Measurements from ENCODE around the gene MS4A1. TPM values are rescaled to one million over a fixed set of nuclear protein-coding genes. Genes with fewer than 3 reads are reported as not detected.

The MS4A1 gene
- polyA plus RNA-seq, 1 of the 3 experiments (the other 2 are of a cell fraction): not detected

DNA sequence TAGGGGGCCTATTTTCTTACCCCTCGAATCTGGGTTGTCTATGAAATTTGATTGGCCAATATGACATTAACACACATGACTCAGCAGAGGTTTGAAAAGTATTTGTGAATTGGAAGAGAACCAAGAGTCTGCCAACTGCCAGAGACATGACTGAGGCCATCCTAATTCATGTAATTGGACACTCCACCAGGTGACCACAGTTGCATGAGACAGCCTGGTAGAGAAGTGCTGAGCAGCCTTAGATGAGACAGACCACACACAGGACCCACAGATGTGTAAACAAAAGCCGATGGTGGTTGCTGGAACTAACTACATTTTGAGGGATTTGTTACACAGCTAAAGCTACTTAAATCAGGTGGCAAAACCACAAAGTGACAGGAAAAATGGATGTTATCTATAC lies 27.1 kb upstream of the MS4A1 start:
- Histone ChIP-seq H3K27ac (ENCODE audit: low read depth in 2 of 2, low read length in 1 of 2) (no peak overlapping the region), H3K9ac (no peak overlapping the region), H3K9me2 (no peaks in the 10 kb centered on the region), H3K36me3 (replicated peaks in 1 of 2; ENCODE audit: control insufficient read depth in 1 of 2, insufficient read depth in 2 of 2, low read length in 1 of 2) (no peaks in the 10 kb centered on the region), H3K4me3 (ENCODE audit: low read depth in 2 of 2, low read length in 1 of 2) (no peak overlapping the region), H2AFZ (ENCODE audit: low read depth) (no peak overlapping the region), H3K9me3 (no peaks in the 10 kb centered on the region), H4K20me1 (ENCODE audit: insufficient read depth) (no peaks in the 10 kb centered on the region), H3K4me2 (no peak overlapping the region), H3K79me2 (ENCODE audit: insufficient read depth) (no peaks in the 10 kb centered on the region), H3F3A (replicated peaks; ENCODE audit: insufficient read depth) (no peaks in the 10 kb centered on the region), H3K27me3 (ENCODE audit: insufficient read depth) (no peaks in the 10 kb centered on the region; the same call in 1 of the 2 replicates), H3K4me1 (ENCODE audit: control insufficient read depth in 1 of 2, insufficient read depth in 2 of 2, low read depth in 1 of 2, low read length in 1 of 2) (no peaks in the 10 kb centered on the region)
- POLR2A ChIA-PET: no interaction called here
- WGBS (ENCODE audit: low lambda C conversion rate): 0% methylated on average over 2 of the region's 2 CpGs
- CTCF ChIA-PET: no interaction called here
- TF ChIP-seq EP300 (IDR thresholded peaks at IDR 0.05; ENCODE audit: borderline replicate concordance in 1 of 2, low read depth in 1 of 2, low read length in 1 of 2) (no peak), YY1 (IDR thresholded peaks at IDR 0.05; ENCODE audit: low read depth) (no peak), CHD2 (IDR thresholded peaks at IDR 0.05; ENCODE audit: low read length, partially characterized antibody) (no peak), MXI1 (IDR thresholded peaks at IDR 0.05; ENCODE audit: low read depth, low read length) (no peak), NRF1 (IDR thresholded peaks at IDR 0.05; ENCODE audit: low read depth, low read length) (no peak), RCOR1 (IDR thresholded peaks at IDR 0.05; ENCODE audit: low read length) (no peak), RAD21 (IDR thresholded peaks at IDR 0.05; ENCODE audit: low read length) (no peak), FOXM1 (IDR thresholded peaks at IDR 0.05; ENCODE audit: low read depth) (no peak), RFX5 (IDR thresholded peaks at IDR 0.05; ENCODE audit: low read length) (no peak), SIN3A (IDR thresholded peaks at IDR 0.05; ENCODE audit: borderline replicate concordance, low read depth, low read length) (no peak)
- TF ChIP-seq, protein P1, sequence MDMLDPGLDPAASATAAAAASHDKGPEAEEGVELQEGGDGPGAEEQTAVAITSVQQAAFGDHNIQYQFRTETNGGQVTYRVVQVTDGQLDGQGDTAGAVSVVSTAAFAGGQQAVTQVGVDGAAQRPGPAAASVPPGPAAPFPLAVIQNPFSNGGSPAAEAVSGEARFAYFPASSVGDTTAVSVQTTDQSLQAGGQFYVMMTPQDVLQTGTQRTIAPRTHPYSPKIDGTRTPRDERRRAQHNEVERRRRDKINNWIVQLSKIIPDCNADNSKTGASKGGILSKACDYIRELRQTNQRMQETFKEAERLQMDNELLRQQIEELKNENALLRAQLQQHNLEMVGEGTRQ (IDR thresholded peaks at IDR 0.05; ENCODE audit: borderline replicate concordance, low read depth, low read length): no peak
- TF ChIP-seq, protein P2, sequence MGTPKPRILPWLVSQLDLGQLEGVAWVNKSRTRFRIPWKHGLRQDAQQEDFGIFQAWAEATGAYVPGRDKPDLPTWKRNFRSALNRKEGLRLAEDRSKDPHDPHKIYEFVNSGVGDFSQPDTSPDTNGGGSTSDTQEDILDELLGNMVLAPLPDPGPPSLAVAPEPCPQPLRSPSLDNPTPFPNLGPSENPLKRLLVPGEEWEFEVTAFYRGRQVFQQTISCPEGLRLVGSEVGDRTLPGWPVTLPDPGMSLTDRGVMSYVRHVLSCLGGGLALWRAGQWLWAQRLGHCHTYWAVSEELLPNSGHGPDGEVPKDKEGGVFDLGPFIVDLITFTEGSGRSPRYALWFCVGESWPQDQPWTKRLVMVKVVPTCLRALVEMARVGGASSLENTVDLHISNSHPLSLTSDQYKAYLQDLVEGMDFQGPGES (IDR thresholded peaks at IDR 0.05; ENCODE audit: low read depth, low read length): no peak
- TF ChIP-seq, protein P3, sequence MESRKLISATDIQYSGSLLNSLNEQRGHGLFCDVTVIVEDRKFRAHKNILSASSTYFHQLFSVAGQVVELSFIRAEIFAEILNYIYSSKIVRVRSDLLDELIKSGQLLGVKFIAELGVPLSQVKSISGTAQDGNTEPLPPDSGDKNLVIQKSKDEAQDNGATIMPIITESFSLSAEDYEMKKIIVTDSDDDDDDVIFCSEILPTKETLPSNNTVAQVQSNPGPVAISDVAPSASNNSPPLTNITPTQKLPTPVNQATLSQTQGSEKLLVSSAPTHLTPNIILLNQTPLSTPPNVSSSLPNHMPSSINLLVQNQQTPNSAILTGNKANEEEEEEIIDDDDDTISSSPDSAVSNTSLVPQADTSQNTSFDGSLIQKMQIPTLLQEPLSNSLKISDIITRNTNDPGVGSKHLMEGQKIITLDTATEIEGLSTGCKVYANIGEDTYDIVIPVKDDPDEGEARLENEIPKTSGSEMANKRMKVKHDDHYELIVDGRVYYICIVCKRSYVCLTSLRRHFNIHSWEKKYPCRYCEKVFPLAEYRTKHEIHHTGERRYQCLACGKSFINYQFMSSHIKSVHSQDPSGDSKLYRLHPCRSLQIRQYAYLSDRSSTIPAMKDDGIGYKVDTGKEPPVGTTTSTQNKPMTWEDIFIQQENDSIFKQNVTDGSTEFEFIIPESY (IDR thresholded peaks at IDR 0.05; ENCODE audit: borderline replicate concordance, low read depth): no peak
- no peak for DNase-seq

DNA sequence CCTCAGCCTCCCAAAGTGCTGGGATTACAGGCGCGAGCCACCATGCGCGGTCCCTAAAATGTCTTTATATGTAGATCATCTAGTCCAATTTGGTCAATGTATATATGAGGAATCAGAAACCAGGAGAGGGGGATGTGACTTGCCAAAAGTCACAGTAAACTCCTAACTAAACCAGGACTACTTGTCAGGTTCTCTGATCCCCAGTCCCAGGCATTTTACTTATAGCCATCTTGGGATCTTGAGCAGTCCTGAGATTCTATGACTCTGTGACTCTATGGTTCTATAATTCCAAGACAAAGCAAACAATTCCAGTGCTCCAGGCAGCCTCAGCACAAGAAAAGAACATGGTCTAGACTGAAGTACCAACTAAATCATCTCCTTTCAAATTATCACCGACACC lies 26.4 kb upstream of the MS4A1 start, which contains the start of gene MS4A5:
MS4A5 (plus strand) TSS at position 301 of the 400 bp plus-strand sequence. CDS start 103 bp downstream, outside the sequence.
- 59% methylated on average over 5 of the region's 5 CpGs for WGBS (ENCODE audit: low lambda C conversion rate)
- Histone ChIP-seq H3K27me3 (ENCODE audit: insufficient read depth) (no peaks in the 10 kb centered on the region; the same call in 1 of the 2 replicates), H3K9me2 (no peaks in the 10 kb centered on the region), H4K20me1 (ENCODE audit: insufficient read depth) (no peaks in the 10 kb centered on the region), H3K9ac (no peak within 1 kb of the TSS), H3K36me3 (replicated peaks in 1 of 2; ENCODE audit: control insufficient read depth in 1 of 2, insufficient read depth in 2 of 2, low read length in 1 of 2) (no peaks in the 10 kb centered on the region), H3K9me3 (no peaks in the 10 kb centered on the region), H3K4me3 (ENCODE audit: low read depth in 2 of 2, low read length in 1 of 2) (no peak within 1 kb of the TSS), H3K27ac (ENCODE audit: low read depth in 2 of 2, low read length in 1 of 2) (no peak within 1 kb of the TSS), H2AFZ (ENCODE audit: low read depth) (no peak within 1 kb of the TSS), H3K4me1 (ENCODE audit: control insufficient read depth in 1 of 2, insufficient read depth in 2 of 2, low read depth in 1 of 2, low read length in 1 of 2) (no peaks in the 10 kb centered on the region), H3K4me2 (no peak within 1 kb of the TSS), H3F3A (replicated peaks; ENCODE audit: insufficient read depth) (no peaks in the 10 kb centered on the region), H3K79me2 (ENCODE audit: insufficient read depth) (no peaks in the 10 kb centered on the region)
- ChIA-PET CTCF (no interaction called here), POLR2A (no interaction called here)
- DNase-seq: no peak
- TF ChIP-seq JUND (IDR thresholded peaks at IDR 0.05): no peak
- no peak for TF ChIP-seq SIN3A (IDR thresholded peaks at IDR 0.05; ENCODE audit: borderline replicate concordance, low read depth, low read length)
- TF ChIP-seq GATA2 (CRISPR knock-in tag; IDR thresholded peaks at IDR 0.05): no peak
- no peak for TF ChIP-seq RCOR1 (IDR thresholded peaks at IDR 0.05; ENCODE audit: low read length)
- TF ChIP-seq NFIC (IDR thresholded peaks at IDR 0.05; ENCODE audit: borderline replicate concordance): no peak
- TF ChIP-seq, protein P3 (IDR thresholded peaks at IDR 0.05; ENCODE audit: borderline replicate concordance, low read depth): no peak
- no peak for TF ChIP-seq RAD21 (IDR thresholded peaks at IDR 0.05; ENCODE audit: low read length)
- TF ChIP-seq NRF1 (IDR thresholded peaks at IDR 0.05; ENCODE audit: low read depth, low read length): no peak
- no peak for TF ChIP-seq YY1 (IDR thresholded peaks at IDR 0.05; ENCODE audit: low read depth)
- no peak for TF ChIP-seq FOXM1 (IDR thresholded peaks at IDR 0.05; ENCODE audit: low read depth)
- TF ChIP-seq, protein P4, sequence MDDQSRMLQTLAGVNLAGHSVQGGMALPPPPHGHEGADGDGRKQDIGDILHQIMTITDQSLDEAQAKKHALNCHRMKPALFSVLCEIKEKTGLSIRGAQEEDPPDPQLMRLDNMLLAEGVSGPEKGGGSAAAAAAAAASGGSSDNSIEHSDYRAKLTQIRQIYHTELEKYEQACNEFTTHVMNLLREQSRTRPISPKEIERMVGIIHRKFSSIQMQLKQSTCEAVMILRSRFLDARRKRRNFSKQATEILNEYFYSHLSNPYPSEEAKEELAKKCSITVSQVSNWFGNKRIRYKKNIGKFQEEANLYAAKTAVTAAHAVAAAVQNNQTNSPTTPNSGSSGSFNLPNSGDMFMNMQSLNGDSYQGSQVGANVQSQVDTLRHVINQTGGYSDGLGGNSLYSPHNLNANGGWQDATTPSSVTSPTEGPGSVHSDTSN (IDR thresholded peaks at IDR 0.05): no peak
- TF ChIP-seq FOXJ3 (CRISPR knock-in tag; IDR thresholded peaks at IDR 0.05): no peak
- no peak for TF ChIP-seq POLR2AphosphoS5 (IDR thresholded peaks at IDR 0.05; ENCODE audit: low read depth, low read length)
